ENCODE results near the gene MAPKAPK5.

DNA sequence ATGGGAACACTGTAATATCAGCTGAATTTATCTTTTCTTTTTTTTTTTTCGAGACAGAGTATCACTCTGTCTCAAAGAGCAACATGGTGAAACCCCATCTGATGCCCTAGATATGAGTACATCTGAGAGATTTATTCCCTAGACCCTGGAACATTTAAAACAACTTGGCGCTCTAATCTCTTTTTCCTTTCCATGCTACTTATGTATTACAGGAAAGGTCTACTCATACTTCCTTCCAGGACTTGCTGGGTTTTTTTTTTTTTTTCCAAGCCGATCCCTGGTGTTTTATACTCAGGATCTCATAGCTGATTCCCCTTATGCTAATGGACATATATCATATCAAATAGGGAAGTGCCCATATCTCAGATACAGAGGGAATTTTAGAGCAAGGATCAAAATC lies 83.1 kb downstream of the MAPKAPK5 start:
- TF ChIP-seq, protein P1, sequence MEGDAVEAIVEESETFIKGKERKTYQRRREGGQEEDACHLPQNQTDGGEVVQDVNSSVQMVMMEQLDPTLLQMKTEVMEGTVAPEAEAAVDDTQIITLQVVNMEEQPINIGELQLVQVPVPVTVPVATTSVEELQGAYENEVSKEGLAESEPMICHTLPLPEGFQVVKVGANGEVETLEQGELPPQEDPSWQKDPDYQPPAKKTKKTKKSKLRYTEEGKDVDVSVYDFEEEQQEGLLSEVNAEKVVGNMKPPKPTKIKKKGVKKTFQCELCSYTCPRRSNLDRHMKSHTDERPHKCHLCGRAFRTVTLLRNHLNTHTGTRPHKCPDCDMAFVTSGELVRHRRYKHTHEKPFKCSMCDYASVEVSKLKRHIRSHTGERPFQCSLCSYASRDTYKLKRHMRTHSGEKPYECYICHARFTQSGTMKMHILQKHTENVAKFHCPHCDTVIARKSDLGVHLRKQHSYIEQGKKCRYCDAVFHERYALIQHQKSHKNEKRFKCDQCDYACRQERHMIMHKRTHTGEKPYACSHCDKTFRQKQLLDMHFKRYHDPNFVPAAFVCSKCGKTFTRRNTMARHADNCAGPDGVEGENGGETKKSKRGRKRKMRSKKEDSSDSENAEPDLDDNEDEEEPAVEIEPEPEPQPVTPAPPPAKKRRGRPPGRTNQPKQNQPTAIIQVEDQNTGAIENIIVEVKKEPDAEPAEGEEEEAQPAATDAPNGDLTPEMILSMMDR (IDR thresholded peaks at IDR 0.05), result no peak
- TF ChIP-seq POLR2AphosphoS5 (IDR thresholded peaks at IDR 0.05), result no peak

Data from transverse colon (tissue), 4 donors.